Retinal pigment epithelial cell (primary cell): ENCODE results near the gene IFNG-AS1.

Source experiments
- DNase-seq: peaks from one replicate; pipeline ENCODE4 v3.0.0-alpha.2; 2010; ENCODE audit warnings: low read depth
- H3K4me3 ChIP-seq: 2 replicates; pipeline ENCODE4 v1.5.1; 2011; ENCODE audit warnings: mild to moderate bottlenecking, low read length, control low read depth, moderate library complexity
- TF ChIP-seq, protein P1 (sequence below): conservative IDR thresholded peaks from 2 replicates; pipeline ENCODE4 v1.5.1; 2011; ENCODE audit warnings: low read depth, low read length, control low read depth, inconsistent platforms

The IFNG-AS1 gene

DNA sequence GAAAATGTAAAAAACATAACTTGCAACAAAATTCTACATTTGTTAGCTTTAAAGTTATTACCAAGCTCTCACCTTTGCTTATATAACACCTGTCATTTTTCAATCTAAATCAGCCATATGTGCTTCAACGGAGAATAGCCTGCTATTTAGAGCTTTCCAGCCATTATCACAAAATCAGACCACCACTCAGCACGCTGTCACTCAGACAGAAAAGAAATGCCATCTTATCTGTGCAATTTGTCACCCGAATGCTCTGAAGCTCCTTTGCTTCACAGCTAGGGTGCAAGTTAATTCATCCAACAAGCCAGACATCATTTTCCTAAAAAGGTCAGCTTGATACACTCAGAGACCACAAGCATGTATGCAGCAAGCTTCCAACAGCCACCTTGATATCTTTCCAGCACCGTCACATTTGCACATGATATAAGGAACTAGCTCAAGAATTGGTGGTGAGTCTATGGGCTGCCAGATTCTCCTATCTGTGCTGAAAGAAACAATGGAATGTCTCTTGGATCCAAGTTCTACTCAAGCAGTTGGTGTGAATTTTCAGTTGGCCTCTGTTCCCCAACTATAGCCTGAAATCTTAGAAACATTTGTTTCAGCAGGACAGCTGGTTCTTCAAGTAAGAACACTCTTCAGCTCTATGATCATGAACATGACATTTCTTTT lies 20.0 kb upstream of the IFNG-AS1 start:
- no peak overlapping the region for H3K4me3 ChIP-seq
- TF ChIP-seq, protein P1, sequence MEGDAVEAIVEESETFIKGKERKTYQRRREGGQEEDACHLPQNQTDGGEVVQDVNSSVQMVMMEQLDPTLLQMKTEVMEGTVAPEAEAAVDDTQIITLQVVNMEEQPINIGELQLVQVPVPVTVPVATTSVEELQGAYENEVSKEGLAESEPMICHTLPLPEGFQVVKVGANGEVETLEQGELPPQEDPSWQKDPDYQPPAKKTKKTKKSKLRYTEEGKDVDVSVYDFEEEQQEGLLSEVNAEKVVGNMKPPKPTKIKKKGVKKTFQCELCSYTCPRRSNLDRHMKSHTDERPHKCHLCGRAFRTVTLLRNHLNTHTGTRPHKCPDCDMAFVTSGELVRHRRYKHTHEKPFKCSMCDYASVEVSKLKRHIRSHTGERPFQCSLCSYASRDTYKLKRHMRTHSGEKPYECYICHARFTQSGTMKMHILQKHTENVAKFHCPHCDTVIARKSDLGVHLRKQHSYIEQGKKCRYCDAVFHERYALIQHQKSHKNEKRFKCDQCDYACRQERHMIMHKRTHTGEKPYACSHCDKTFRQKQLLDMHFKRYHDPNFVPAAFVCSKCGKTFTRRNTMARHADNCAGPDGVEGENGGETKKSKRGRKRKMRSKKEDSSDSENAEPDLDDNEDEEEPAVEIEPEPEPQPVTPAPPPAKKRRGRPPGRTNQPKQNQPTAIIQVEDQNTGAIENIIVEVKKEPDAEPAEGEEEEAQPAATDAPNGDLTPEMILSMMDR: no peak
- DNase-seq: no peak

DNA sequence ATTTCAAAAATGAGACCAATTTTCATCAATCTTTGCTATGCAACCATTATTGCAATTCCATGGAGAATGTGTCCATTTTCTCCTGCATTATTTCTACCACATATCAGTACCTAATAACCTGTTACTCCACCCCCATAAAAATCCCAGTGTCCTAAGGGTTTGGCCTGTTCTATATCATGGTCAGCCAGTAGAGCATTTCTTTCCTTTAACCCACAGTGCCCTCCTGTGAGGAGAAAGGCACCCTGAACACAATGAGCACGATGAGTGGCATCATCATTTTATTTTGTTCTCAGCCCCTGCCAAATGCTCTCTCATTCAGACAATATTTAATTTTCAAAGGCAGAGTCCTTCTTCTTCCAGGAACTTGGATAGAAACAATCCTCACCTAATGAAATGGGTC lies 11.6 kb upstream of the IFNG-AS1 start:
- TF ChIP-seq, protein P1: no peak
- no peak for DNase-seq
- H3K4me3 ChIP-seq: no peak overlapping the region

DNA sequence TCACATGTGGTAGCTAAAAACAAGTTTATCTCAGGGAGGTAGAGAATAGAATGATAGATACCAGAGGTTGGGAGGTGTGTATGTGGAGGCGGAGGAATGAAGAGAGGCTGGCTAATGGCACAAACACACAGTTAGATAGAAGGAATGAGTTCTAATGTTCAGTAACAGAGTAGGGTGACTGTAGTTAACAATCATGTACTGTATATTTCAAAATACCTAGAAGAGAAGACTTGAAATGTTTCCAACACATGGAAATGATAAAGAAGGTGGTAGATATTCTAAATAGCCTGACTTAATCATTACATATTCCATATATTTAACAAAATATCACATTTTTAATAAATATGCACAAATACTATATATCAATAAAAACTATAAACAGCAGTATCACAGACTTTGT lies 8.9 kb upstream of the IFNG-AS1 start:
- no peak for DNase-seq
- TF ChIP-seq, protein P1: no peak
- no peak overlapping the region for H3K4me3 ChIP-seq

DNA sequence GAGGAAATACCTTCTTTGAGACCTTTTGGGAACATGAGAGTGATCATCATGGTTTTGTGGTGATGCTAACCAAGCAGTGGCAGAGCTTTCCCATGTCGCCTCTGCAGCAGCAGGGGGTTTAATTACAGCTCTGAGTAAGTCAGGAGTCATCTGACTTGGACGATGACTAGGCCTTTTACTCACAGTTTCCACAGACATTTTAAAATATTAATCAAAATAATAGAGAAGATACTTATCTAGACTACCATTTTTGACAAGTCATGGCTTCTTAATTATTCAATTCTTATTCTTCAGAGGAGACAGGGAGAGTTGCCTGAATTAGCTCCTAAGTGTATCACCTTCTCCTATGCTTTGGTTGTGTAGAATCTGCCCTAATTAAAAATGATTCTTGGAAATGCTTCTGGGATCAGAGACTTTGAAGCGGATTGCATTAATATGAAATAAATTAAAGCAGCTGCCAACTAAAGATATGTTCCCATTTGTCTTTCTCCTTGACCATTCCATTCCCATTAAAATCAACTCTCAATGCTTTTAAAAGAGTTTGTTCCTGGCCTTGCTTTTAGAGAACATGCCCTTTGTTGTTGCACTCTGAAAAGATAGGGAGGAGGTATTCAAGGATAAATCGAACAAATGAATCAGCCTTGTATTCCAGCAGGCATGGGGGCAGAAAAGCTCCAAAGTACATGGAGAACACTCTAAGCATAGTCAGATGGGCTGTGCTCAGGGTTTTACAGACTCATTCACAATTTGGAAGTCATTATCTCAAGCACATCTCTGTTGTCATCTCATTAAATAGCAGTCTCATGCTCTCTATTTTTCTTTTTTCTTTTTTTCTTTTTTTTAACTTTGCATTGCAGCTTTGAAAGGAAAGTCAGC lies 7.7 kb upstream of the IFNG-AS1 start:
- TF ChIP-seq, protein P1: no peak
- DNase-seq: peak; percentile 49
- H3K4me3 ChIP-seq: no peak overlapping the region

DNA sequence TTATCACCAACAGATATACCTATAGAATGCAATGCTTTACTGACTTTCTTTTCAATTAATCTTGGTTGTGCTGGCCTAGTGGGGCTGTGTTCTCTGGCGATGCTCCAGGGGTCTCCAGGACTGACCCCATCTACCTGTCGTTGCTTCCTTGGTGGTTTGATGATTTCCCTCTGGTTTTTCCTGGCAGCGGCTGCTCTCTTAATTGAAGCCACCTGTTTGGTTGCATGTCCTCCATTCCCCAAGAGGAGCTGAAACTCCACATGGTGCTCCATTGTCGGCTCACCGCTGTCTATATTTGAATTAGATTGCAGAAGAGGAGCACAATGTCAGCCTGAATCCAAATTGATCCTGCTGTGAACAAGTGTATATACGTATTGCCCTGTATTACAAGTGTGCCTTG lies 7.1 kb upstream of the IFNG-AS1 start:
- TF ChIP-seq, protein P1: no peak
- DNase-seq: no peak
- H3K4me3 ChIP-seq: no peak overlapping the region

DNA sequence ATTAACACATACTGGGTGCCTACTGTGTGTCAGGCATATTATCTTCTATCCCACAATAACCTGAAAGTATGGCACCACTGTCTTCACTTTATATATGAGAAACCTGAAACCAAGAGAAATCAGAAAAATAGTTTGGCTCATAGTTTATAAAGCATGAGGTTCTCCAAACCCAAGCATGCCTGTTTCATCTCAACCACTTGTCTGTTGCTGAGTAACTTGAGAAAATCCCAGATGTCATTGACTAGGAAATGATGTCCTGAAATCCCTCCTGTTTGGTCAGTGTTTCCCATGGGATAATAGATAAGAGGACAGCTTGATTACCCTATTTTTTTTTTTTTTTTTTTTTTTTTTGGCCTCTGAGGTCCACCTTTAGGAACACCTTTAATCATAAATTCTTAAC lies 2.6 kb upstream of the IFNG-AS1 start:
- no peak for DNase-seq
- H3K4me3 ChIP-seq: no peak overlapping the region
- TF ChIP-seq, protein P1: no peak
